LNCAP (cell line): ENCODE results near the gene PDE2A.

Experiments used
- CTCF ChIP-seq: fragments of 450-650 bp; IDR thresholded peaks from 2 replicates; pipeline ENCODE4 v1.5.1; 2017; ENCODE audit warnings: mild to moderate bottlenecking

PDE2A gene

GRCh38 chr11:72719551-72719950 is 45.3 kb upstream of the PDE2A start:
- no peak for TF ChIP-seq CTCF

GRCh38 chr11:72719144-72719543 is 44.9 kb upstream of the PDE2A start:
- no peak for TF ChIP-seq CTCF

GRCh38 chr11:72718101-72718501 is 43.9 kb upstream of the PDE2A start:
- no peak for TF ChIP-seq CTCF

GRCh38 chr11:72716788-72717435 is 42.7 kb upstream of the PDE2A start:
- no peak for TF ChIP-seq CTCF

- TF ChIP-seq CTCF: no peak
Observed at GRCh38 chr11:72716290-72716689, 42.1 kb upstream of the PDE2A start.

GRCh38 chr11:72712841-72713240 is 38.6 kb upstream of the PDE2A start:
- no peak for TF ChIP-seq CTCF

- TF ChIP-seq CTCF: no peak
Observed at GRCh38 chr11:72712168-72712751, 38.0 kb upstream of the PDE2A start.
